HEK293 (cell line): ENCODE results near the gene NEK10.

Source experiments
- CTCF ChIP-seq: fragments of 450-650 bp; formaldehyde crosslinking; IDR thresholded peaks from 2 replicates; pipeline ENCODE4 v1.5.1; 2016; ENCODE audit warnings: missing biosample characterization, missing genetic modification characterization
- ELK4 ChIP-seq: IDR thresholded peaks from 2 replicates; pipeline ENCODE4 v1.6.1; 2011; ENCODE audit warnings: mild to moderate bottlenecking, low read depth, low read length, borderline replicate concordance
- PRDM6 ChIP-seq: fragments of 450-650 bp; formaldehyde crosslinking; IDR thresholded peaks from 2 replicates; pipeline ENCODE4 v1.5.1; 2017; ENCODE audit warnings: missing biosample characterization, missing genetic modification characterization
- YY1 ChIP-seq: fragments of 450-650 bp; formaldehyde crosslinking; IDR thresholded peaks from 2 replicates; pipeline ENCODE4 v1.5.1; 2018; ENCODE audit warnings: missing biosample characterization, missing genetic modification characterization
- ZBTB21 ChIP-seq: fragments of 450-650 bp; formaldehyde crosslinking; IDR thresholded peaks from 2 replicates; pipeline ENCODE4 v1.5.1; 2017; ENCODE audit warnings: missing biosample characterization, missing genetic modification characterization
- ZFP3 ChIP-seq: fragments of 450-650 bp; formaldehyde crosslinking; IDR thresholded peaks from 2 replicates; pipeline ENCODE4 v1.5.1; 2016; ENCODE audit warnings: low read depth, missing biosample characterization, missing genetic modification characterization
- ZNF488 ChIP-seq: fragments of 450-650 bp; formaldehyde crosslinking; IDR thresholded peaks from 2 replicates; pipeline ENCODE4 v1.5.1; 2016; ENCODE audit warnings: missing biosample characterization, missing genetic modification characterization

GRCh38 chr3:27368831-27369607 lies at the start of gene NEK10:
- no peak for TF ChIP-seq CTCF
- TF ChIP-seq ZFP3 (tag by site-specific recombination) = no peak
- TF ChIP-seq PRDM6 (tag by site-specific recombination) = no peak
- no peak for TF ChIP-seq YY1 (tag by site-specific recombination)
- TF ChIP-seq ZBTB21 = no peak
- no peak for TF ChIP-seq ELK4
- TF ChIP-seq ZNF488 (tag by site-specific recombination) = no peak
